Measurements from ENCODE around the gene VDAC2. TPM values are rescaled to one million over a fixed set of nuclear protein-coding genes. Genes with fewer than 3 reads are reported as not detected.

The VDAC2 gene
- total and polyA plus RNA-seq, 7 donors = 314 to 770 (median 432) TPM

DNA sequence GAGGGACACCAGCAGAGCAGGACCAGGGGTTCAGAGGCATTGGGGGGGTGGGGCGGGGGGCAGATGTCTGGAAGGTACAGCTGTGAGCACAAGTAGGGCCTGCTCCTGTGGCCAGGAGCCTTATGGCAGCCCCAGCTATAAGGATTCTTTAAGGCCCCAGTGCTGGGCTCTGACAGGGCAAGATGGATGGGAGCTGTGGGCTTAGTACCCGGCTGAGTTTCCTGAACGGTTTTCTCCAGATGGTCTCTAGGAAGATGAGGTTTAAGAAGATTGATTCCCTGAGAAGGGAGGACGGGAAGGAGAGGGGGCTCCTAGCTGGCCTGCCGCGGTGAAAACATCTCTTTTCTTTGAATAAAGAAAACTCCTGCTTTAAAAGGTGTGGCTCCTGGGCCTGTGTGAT, 55.3 kb downstream of the VDAC2 start:
- no peak overlapping the region for H3K4me3 ChIP-seq
- no peaks in the 10 kb centered on the region for H3K27me3 ChIP-seq (ENCODE audit: insufficient read depth in 3 of 3, low read length in 2 of 3)
- no peaks in the 10 kb centered on the region for H3K9me3 ChIP-seq
- H3K4me1 ChIP-seq = no peaks in the 10 kb centered on the region
- H3K27ac ChIP-seq = no peak overlapping the region
- ATAC-seq (no peak), DNase-seq (no peak)
- TF ChIP-seq CTCF (IDR thresholded peaks at IDR 0.05) = no peak
- intact Hi-C loops (cut with DNase I) = no loop called here
- 62 to 79% (median 66%) methylated on average over 6 of the region's 6 CpGs for WGBS, 3 donors
- H3K36me3 ChIP-seq (ENCODE audit: insufficient read depth in 1 of 2, low read depth in 1 of 2) = no peaks in the 10 kb centered on the region

- Histone ChIP-seq H3K4me3 (no peak overlapping the region), H3K27ac (no peak overlapping the region), H3K9me3 (no peaks in the 10 kb centered on the region), H3K4me1 (no peaks in the 10 kb centered on the region), H3K36me3 (ENCODE audit: insufficient read depth in 1 of 2, low read depth in 1 of 2) (no peaks in the 10 kb centered on the region), H3K27me3 (ENCODE audit: insufficient read depth in 3 of 3, low read length in 2 of 3) (no peaks in the 10 kb centered on the region)
- TF ChIP-seq CTCF (IDR thresholded peaks at IDR 0.05) = no peak
- ATAC-seq (no peak), DNase-seq (no peak)
- intact Hi-C loops (cut with DNase I) = no loop called here
- WGBS, 3 donors = 55 to 67% (median 57%) methylated on average over 5 of the region's 5 CpGs
Observed at GRCh38 chr10:75266945-75267344, 56.3 kb downstream of the VDAC2 start.

DNA sequence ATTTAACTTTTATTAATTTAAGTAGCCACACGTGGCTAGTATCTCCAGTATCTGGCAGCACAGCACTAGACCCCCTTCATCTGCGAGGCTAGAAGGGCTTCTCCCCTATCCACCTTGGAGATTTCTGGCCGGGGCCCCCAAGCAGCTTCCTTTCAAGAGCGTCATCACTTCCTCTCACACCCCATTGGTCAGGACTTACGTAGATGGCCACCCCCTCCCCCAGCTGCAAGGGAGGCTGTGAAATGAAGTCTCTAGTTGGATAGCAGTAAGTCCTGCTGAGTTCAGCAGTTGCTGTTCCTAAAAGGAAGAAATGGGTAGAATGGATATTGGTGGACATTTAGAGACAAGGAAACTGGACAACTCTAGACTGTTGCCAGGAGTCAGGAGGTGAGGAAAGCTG, 59.0 kb downstream of the VDAC2 start:
- no peaks in the 10 kb centered on the region for H3K9me3 ChIP-seq
- DNase-seq (no peak), ATAC-seq (no peak)
- no peaks in the 10 kb centered on the region for H3K4me1 ChIP-seq
- H3K36me3 ChIP-seq (ENCODE audit: insufficient read depth in 1 of 2, low read depth in 1 of 2) = no peaks in the 10 kb centered on the region
- no peak overlapping the region for H3K4me3 ChIP-seq
- H3K27ac ChIP-seq = no peak overlapping the region
- 86 to 90% (median 90%) methylated on average over 5 of the region's 5 CpGs for WGBS, 3 donors
- no peak for TF ChIP-seq CTCF (IDR thresholded peaks at IDR 0.05)
- H3K27me3 ChIP-seq (ENCODE audit: insufficient read depth in 3 of 3, low read length in 2 of 3) = no peaks in the 10 kb centered on the region
- intact Hi-C loops (cut with DNase I) = no loop called here

DNA sequence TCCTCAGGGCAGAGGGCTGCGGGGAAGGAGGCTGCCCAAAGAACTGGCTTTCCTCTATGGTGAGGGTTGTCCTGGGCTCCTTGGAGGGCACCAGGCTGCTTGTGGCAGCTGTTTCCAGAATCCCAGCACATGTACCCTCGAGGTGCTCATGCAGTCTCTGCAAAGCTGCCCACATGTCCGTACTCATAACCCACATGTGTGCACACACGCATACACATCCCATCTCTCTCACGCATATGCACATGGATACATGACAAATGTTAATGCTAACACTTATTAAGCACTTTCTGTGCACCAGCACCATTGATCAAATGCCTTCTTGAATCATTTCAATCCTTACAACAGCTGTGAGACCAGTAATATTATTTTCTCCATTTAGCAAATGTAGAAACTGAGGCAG, 61.5 kb downstream of the VDAC2 start:
- intact Hi-C loops (cut with DNase I) = no loop called here
- no peaks in the 10 kb centered on the region for H3K9me3 ChIP-seq
- ATAC-seq = no peak
- TF ChIP-seq CTCF (IDR thresholded peaks at IDR 0.05) = no peak
- 89 to 92% (median 90%) methylated on average over 5 of the region's 5 CpGs for WGBS, 3 donors
- no peak for DNase-seq
- no peaks in the 10 kb centered on the region for H3K4me1 ChIP-seq
- no peak overlapping the region for H3K4me3 ChIP-seq
- H3K27ac ChIP-seq = no peak overlapping the region
- H3K36me3 ChIP-seq (ENCODE audit: insufficient read depth in 1 of 2, low read depth in 1 of 2) = no peaks in the 10 kb centered on the region
- no peaks in the 10 kb centered on the region for H3K27me3 ChIP-seq (ENCODE audit: insufficient read depth in 3 of 3, low read length in 2 of 3)

DNA sequence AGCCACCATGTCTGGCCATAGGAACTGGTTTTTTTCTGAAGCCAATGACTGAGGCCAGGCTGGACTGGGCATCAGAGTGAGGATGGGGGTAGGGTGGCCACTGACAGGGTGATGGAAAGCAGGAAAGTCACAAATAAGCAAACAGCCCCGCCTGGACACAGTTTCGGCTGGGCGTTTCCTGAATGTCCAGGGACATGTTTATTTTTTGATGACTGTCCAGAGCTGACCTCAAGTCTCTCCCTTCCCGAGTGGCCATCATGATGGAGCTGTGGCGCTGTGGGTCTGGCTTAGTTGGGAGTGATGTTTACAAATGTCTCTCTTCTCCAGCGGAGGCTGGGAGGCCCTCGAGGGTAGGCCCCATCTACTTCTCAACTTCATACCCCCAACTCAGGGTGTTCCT, 62.3 kb downstream of the VDAC2 start:
- 34 to 46% (median 42%) methylated on average over 7 of the region's 7 CpGs for WGBS, 3 donors
- H3K4me1 ChIP-seq = no peaks in the 10 kb centered on the region
- no peak for DNase-seq
- H3K36me3 ChIP-seq (ENCODE audit: insufficient read depth in 1 of 2, low read depth in 1 of 2) = no peaks in the 10 kb centered on the region
- no peaks in the 10 kb centered on the region for H3K27me3 ChIP-seq (ENCODE audit: insufficient read depth in 3 of 3, low read length in 2 of 3)
- H3K27ac ChIP-seq = no peak overlapping the region
- intact Hi-C loops (cut with DNase I) = no loop called here
- no peak for TF ChIP-seq CTCF (IDR thresholded peaks at IDR 0.05)
- H3K9me3 ChIP-seq = no peaks in the 10 kb centered on the region
- H3K4me3 ChIP-seq = no peak overlapping the region
- peak in 1 of 4 donors; percentile 13 for ATAC-seq
